Activated CD8-positive, alpha-beta memory T cell treated with anti-CD3 and anti-CD28 coated beads for 36 hours (primary cell): ENCODE measurements around the gene RXRA. TPM values are rescaled to one million over a fixed set of nuclear protein-coding genes. Genes with fewer than 3 reads are reported as not detected.

ENCODE experiments used
- CTCF ChIA-PET: fragments of 350-600 bp; sonication (Branson Sonifier 250); formaldehyde crosslinking; loops from one replicate; lab custom pipeline; 2021; ENCODE audit warnings: antibody characterized with exemption; lab: Charles Lee
- POLR2A ChIA-PET: fragments of 350-600 bp; sonication (Branson Sonifier 250); formaldehyde crosslinking; loops from one replicate; lab custom pipeline; 2021; ENCODE audit warnings: antibody characterized with exemption; lab: Charles Lee
- total RNA-seq, 2 experiments: library from RNA; stranded (reverse); gene quantifications; one replicate each; pipeline ENCODE4 v1.2.3, GENCODE V29; 2021

RXRA gene
- total RNA-seq, 2 experiments from 2014 or later, result 6.4 to 6.7 TPM

GRCh38 chr9:134343637-134344036 lies 17.4 kb downstream of the RXRA start:
- ChIA-PET POLR2A (no interaction called here), CTCF (interaction anchor here (1.8 kb wide), 1 partner anchor 173 kb away, joined by 5 read pairs; no protein-coding TSS in a partner anchor)

DNA sequence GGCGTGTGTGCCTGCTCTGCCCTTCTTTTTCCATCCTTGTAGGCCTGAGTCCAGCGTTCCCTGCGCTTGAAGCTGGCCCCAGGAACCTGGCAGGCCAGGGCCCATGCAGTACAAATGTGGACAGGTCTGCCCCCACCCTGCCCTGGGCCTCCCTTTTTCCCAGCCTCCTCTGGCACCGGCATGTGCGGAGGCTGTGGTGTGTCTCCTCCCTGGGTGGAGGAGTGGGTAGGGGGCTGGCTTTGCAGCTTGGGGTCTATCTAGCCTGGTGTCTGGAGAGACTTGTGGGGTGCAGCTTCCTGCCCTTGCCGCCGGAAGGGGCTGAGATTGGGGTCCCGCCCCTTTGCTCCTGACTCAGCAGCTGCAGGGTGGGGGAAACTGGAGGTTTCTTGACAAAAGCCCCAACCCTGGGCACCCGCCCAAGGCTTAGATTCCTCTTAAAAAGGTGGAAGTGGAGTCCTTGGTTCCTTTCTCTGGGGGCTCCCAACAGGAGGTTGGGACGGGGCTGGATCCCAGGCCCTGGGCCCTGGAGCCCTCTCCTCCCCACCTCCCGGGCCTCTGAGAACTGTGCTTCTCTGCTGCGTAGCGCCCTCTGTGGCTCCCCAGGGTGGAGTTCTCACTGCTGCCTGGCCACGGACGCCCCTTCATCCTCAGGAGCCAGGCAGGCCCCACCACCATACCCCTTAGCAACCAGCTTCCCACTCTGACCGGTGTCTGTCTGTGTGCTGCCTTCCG lies 18.0 kb downstream of the RXRA start:
- POLR2A ChIA-PET, result no interaction called here

GRCh38 chr9:134344800-134345310 lies 18.6 kb downstream of the RXRA start:
- ChIA-PET CTCF (interaction anchor here (1.8 kb wide), 1 partner anchor 174 kb away, joined by 5 read pairs; no protein-coding TSS in a partner anchor), POLR2A (no interaction called here)

More for the DNA sequence above, 18.0 kb downstream of the RXRA start:
- CTCF ChIA-PET, result interaction anchor here (1.8 kb wide), 1 partner anchor 173 kb away, joined by 5 read pairs; no protein-coding TSS in a partner anchor

GRCh38 chr9:134345737-134346136 lies 19.5 kb downstream of the RXRA start:
- CTCF ChIA-PET, result interaction anchor here (0.7 kb wide), 1 partner anchor 18 kb away, joined by 3 read pairs; no protein-coding TSS in a partner anchor
- POLR2A ChIA-PET, result no interaction called here

- POLR2A ChIA-PET, result no interaction called here
- CTCF ChIA-PET, result interaction anchor here (0.7 to 1.0 kb wide), 2 partner anchors 15 to 18 kb away, joined by 3 read pairs; no protein-coding TSS in a partner anchor
These were observed 19.9 kb downstream of the RXRA start for GRCh38 chr9:134346151-134346550.

DNA sequence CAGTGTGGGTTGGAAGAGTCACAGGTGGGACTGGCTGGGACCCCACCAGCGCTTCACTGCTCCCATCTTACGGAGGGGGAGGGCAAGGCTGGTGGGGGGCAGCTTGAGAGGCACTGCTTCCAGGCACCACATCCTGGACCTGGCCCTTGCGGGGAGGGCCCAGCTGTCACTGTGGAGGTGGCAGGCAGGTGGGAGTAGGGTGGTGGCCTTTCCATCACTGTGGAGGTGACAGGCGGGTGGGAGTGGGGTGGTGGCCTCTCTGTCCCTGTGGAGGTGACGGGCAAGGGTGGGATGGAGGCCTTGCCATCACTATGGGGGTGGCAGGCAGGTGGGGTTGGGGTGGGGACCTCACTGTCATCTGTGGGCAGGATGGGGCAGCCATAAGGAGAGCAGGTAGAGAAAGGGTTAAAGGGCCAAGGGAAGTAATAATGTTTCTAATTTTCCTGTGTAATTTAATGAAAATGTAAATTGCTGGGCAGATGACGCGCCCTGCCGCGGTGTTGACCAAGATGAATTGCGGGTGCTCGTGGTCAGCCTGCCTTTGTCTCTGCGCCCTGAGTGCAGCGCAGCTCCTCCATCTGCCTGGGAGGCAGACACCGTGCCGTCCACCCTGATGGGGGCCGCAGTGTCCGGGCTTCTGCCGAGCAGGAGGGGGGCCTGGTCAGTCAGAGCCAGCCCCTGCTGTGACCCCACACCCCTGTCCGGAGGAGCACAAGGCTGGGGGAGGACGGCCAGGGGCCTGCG lies 20.8 kb downstream of the RXRA start:
- CTCF ChIA-PET, result interaction anchor here (0.7 to 1.0 kb wide), 2 partner anchors 15 to 19 kb away, joined by 3 read pairs; no protein-coding TSS in a partner anchor
- POLR2A ChIA-PET, result no interaction called here

DNA sequence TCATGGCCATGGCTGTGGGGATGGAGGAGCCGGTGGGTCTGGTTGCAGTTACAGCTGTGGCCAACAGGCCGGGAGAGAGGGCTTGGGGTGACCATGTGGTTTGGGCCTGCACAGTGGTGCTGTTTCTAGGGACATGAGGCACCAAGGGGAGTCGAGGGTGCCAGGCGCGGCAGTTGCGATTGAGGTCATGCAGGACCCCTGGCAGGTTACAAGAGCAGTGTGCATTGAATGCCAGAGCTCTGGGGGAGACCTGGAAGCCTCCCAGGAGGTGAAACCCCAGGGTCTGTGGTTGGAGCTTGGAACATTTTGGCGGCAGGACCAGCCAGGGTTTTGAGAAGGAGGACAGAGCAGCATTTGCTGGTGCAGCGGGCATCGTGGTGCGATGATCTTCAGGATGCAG lies 21.7 kb downstream of the RXRA start:
- POLR2A ChIA-PET, result no interaction called here
- CTCF ChIA-PET, result no interaction called here

DNA sequence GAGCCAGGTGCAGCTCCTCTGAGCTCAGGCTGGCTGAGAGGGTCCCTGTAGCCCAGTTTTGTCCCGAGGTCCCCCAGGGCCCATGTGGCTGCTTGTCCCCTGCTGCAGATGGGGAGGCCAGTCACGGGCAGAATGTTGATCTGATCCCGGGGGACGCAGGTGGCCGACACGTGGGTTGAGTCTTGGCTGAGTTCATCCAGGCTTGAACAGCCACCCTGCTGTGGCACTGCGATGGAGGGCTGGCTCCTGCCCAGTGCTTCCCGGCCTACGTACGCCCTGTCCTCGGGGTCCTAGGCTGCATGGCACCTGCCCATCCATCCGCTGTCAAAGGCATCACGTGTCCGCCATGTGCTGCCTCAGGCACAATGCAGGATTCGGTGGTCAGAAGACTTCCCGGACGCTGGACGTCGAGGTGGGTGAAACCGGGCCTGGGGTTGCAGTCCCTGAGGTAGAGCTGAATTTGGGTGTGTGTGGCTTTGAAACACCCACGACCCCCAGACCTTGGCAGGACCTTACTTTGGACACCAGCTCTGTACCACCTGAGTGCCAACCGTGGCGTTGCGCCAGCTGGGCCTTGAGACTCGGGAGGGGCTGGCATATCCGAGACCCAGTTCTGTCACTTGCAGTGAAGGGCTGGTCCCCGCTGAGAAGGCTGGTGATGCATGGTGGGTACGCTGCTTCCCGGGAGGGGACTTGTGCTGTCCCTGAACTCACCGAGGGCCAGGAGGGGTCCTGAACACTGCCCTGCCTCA lies 22.3 kb downstream of the RXRA start:
- POLR2A ChIA-PET, result no interaction called here
- CTCF ChIA-PET, result interaction anchor here (1.4 kb wide), 1 partner anchor 94 kb away, joined by 4 read pairs; no protein-coding TSS in a partner anchor

DNA sequence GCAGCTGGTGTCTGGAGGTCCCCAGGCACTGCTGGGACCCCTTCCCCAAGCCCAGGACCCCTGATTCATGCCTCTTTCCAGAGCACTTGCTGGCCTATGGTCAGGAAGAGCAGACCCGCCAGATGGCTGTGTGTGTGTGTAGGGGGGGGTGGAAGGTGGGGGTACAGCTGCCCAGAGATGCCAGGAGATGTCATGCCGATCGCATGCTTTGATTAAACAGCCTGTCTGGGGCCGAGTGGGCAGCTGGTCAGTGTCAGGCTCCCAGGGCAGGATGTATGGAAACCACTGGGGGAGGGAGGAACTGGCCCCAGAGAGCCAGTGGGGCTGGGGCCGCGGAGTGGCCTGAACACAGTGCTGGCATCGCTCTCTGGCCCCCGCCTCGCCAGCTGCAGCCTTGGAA lies 23.7 kb downstream of the RXRA start:
- ChIA-PET CTCF (interaction anchor here (1.0 to 1.4 kb wide), 2 partner anchors 93 to 179 kb away, joined by 3 to 4 read pairs; no protein-coding TSS in a partner anchor), POLR2A (no interaction called here)

- POLR2A ChIA-PET, result no interaction called here
- CTCF ChIA-PET, result interaction anchor here (1.0 kb wide), 1 partner anchor 180 kb away, joined by 3 read pairs; no protein-coding TSS in a partner anchor
These were observed 24.2 kb downstream of the RXRA start for GRCh38 chr9:134350416-134350994.

DNA sequence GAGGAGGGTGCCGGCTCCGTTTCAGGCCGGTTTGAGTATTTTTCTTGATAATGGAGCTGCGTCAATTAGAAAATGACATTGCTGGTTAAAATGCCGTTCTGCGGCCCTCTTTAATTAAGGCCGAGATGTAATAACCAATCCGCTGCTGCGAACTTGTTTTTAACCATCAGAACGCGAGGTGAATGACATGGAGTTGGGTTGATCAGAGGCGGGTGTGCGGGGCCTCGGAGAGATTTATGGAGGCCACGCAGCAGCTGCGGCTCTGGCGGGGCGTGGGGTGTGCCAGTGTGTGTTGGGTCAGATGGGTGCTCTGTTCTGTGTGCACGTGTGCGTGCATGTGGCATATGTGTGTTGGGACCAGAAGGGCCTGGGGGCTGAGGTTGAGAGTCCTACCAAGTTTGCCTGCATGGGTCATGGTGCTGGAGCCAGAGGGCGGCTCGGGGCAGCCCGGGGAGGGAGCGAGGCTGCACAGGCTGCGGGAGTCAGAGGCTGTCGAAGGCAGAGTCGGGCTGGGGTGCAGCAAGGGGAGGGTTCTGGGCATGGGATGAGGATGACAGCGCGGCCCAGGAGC lies 25.4 kb downstream of the RXRA start:
- CTCF ChIA-PET, result no interaction called here
- POLR2A ChIA-PET, result no interaction called here

DNA sequence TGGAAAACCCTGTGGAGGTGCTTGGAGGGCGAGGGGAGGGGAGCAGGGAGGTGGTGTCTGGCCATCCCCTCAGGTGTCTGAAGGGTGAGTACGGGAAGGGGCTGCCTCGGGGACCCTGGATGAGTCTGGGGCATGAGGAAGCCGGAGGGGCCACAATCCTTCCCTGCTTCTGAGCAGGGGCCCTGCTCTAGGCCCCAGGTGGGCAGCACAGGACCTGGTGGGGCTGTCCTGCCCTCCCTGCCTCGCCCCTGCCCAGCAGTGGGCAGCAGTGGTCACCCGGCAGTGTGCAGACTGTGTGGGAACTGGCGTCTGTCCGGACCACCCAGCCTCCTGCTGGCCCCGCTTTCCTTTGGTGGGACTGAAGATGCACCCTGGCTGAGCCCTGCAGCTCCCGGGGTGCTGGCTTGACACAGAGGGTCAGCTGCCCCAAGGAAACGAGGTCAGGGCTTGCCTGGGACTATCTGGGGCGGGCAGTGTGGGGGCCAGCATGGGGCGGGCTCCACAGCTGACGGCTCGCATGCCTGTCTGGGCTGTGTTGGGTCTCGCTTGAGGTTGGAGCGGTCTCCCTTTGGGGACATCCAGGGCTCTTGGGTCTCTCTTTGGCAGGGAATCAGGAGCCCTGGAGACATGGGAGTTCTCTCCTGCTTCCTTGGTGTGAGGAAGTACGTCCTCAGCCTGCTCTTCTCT lies 26.1 kb downstream of the RXRA start:
- ChIA-PET POLR2A (no interaction called here), CTCF (no interaction called here)

GRCh38 chr9:134353539-134353938 lies 27.3 kb downstream of the RXRA start:
- POLR2A ChIA-PET, result no interaction called here
- CTCF ChIA-PET, result interaction anchor here (0.9 kb wide), 1 partner anchor 28 kb away, joined by 4 read pairs; no protein-coding TSS in a partner anchor

DNA sequence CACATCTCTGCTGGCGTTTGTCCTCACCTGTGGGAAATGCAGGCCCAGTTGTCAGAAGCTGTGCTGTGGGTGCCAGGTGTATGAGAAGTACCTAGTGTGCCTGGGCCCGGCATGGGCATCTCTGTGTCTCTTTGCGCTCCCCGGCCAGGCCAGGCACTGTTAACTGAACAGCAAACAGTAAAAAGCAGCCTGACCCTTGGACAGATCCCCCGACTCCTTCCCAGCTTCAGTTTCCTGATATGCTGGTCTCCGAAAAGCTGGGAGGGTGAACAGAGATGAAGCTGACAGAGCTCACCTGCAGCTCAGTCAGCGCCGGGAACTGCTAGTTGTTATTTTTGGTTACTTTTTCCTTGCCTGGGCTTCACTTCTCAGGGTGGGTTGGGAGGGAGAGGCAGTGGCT lies 28.9 kb downstream of the RXRA start:
- ChIA-PET POLR2A (no interaction called here), CTCF (no interaction called here)

GRCh38 chr9:134355561-134356279 lies 29.5 kb downstream of the RXRA start:
- ChIA-PET CTCF (no interaction called here), POLR2A (no interaction called here)

DNA sequence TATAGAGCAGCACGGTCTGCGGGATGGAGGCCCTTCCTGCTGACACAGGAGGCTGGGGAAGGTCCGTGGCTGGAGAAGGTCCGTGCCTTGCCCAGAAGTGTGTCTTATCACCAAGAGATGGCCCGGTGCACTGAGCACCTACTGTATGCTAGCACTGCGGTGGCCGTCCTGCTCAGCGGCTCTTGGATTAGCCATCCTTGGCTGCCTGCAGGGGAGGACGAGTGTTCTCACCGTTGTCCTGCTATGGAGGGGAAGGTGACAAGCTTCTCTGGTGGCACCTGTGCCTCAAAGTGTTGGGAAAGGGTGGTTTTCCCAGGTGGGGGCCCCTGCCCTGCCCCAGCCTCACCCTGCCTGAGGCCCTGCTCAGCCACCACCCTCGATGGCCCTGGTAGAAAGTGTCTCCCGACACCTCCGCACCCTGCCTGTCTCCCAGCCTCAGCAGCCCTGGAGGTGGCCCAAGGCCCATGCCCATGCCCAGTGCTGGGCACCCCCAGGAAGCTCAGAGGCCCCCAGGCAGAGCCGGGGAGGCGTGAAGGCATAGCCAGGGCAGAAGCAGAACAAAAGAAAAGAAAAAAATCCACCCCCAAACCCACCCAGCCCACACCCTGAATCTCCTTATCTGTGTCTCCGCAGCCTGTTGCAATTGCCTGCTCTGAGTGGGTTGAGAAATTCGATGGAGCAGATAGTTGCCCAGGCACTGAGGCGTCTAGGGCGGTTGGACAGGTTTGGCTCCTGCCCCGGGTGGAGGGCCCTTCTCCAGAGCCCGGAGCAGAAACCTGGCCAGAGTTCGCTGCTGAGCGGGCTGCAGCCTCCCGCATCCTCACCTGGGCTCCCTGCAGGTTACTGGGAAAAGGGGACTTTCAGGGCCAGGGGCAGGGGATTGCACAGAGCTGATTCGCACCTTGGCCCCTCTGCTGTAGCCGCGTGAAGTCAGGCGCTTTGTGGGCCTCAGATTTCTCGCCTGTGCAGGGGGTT lies 30.5 kb downstream of the RXRA start:
- CTCF ChIA-PET, result no interaction called here
- POLR2A ChIA-PET, result no interaction called here
